ENCODE measurements around the gene CCDC149.

DNA sequence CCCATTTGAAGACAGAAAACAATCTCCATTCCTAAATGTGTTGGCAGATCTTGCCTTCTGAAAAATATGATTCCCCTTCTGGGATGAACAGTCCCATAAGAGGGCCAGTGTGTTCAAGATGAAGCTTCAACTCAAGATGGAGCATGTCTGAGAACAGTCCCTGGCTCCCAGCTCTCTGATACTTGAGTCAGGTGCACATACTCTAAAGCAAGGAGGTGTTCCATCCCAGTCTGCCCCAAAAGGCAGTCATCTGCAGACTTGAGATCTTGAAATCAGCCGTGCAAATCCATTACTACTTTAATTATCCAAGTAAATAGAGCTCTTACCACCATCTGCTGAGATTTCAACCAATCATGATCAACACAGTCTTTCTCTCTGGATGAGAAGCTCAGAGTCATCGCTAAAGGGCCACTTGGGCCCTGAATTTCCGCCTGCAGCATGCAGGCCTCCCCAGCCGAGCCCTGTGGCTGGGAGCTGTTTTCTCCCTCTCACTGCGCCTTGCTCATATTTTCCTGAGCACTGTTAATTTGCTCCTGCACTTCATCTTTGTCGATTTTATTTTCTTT lies 22.2 kb downstream of the CCDC149 start:
- TF ChIP-seq, protein P1, sequence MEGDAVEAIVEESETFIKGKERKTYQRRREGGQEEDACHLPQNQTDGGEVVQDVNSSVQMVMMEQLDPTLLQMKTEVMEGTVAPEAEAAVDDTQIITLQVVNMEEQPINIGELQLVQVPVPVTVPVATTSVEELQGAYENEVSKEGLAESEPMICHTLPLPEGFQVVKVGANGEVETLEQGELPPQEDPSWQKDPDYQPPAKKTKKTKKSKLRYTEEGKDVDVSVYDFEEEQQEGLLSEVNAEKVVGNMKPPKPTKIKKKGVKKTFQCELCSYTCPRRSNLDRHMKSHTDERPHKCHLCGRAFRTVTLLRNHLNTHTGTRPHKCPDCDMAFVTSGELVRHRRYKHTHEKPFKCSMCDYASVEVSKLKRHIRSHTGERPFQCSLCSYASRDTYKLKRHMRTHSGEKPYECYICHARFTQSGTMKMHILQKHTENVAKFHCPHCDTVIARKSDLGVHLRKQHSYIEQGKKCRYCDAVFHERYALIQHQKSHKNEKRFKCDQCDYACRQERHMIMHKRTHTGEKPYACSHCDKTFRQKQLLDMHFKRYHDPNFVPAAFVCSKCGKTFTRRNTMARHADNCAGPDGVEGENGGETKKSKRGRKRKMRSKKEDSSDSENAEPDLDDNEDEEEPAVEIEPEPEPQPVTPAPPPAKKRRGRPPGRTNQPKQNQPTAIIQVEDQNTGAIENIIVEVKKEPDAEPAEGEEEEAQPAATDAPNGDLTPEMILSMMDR (IDR thresholded peaks at IDR 0.05; ENCODE audit: low read length) = no peak
- no peak for TF ChIP-seq EZH2 (IDR thresholded peaks at IDR 0.05; ENCODE audit: borderline replicate concordance, low read length)
